HEK293 (cell line): ENCODE measurements around the gene ATP6V1F.
A peak's percentile ranks its signal among the peaks of the same experiment; 100 is the strongest.

Experiments
- CTCF ChIA-PET: fragments of 350-600 bp; formaldehyde crosslinking; extraction: SDS; loops from one replicate; lab custom pipeline; 2021; ENCODE audit warnings: antibody characterized with exemption; lab: Yijun Ruan, JAX
- POLR2A ChIA-PET: fragments of 300-600 bp; formaldehyde crosslinking; extraction: SDS; loops from one replicate; lab custom pipeline; 2020; ENCODE audit warnings: antibody characterized with exemption, inconsistent platforms; lab: Yijun Ruan, JAX
- H3K27ac ChIP-seq: fragments of 200-500 bp; sonication (Bioruptor generic); 2 replicates; pipeline ENCODE4 v1.5.1; 2014; ENCODE audit warnings: low read depth, low read length, control low read depth, inconsistent platforms; ENCODE audit errors: extremely low read depth
- H3K36me3 ChIP-seq, 2 experiments: fragments of 200-500 bp in 1 of 2; sonication (Bioruptor generic) in 1 of 2; 1 replicate in 1 of 2; 2 replicates in 1 of 2; pipeline ENCODE4 v1.5.1; 2014 to 2017; ENCODE audit warnings: inconsistent platforms in 2 of 2, low read length in 2 of 2; ENCODE audit not compliant: control insufficient read depth in 2 of 2, insufficient read depth in 1 of 2
- H3K4me1 ChIP-seq: fragments of 200-500 bp; sonication (Bioruptor generic); 2 replicates; pipeline ENCODE4 v1.5.1; 2014; ENCODE audit warnings: mild to moderate bottlenecking, low read length, inconsistent platforms; ENCODE audit not compliant: control insufficient read depth, insufficient read depth
- H3K4me3 ChIP-seq: 2 replicates; pipeline ENCODE4 v1.5.1; 2011; ENCODE audit warnings: low read depth, mild to moderate bottlenecking, control low read depth, low read length, moderate library complexity
- H3K9me3 ChIP-seq: fragments of 200-500 bp; sonication (Bioruptor generic); 2 replicates; pipeline ENCODE4 v1.5.1; 2014; ENCODE audit warnings: low read depth, low read length, inconsistent platforms; ENCODE audit not compliant: control insufficient read depth, insufficient read depth
- KLF10 ChIP-seq: fragments of 450-650 bp; IDR thresholded peaks from 2 replicates; pipeline ENCODE4 v1.5.1; 2018; ENCODE audit warnings: missing biosample characterization, mild to moderate bottlenecking, missing genetic modification characterization
- KLF16 ChIP-seq: fragments of 450-650 bp; formaldehyde crosslinking; IDR thresholded peaks from 2 replicates; pipeline ENCODE4 v1.5.1; 2017; ENCODE audit warnings: missing biosample characterization, missing genetic modification characterization
- KLF7 ChIP-seq: fragments of 450-650 bp; formaldehyde crosslinking; IDR thresholded peaks from 2 replicates; pipeline ENCODE4 v1.5.1; 2016; ENCODE audit warnings: missing biosample characterization, missing genetic modification characterization, borderline replicate concordance
- MZF1 ChIP-seq: fragments of 450-650 bp; formaldehyde crosslinking; IDR thresholded peaks from 2 replicates; pipeline ENCODE4 v1.5.1; 2017; ENCODE audit warnings: missing biosample characterization, missing genetic modification characterization, borderline replicate concordance
- SP2 ChIP-seq: fragments of 450-650 bp; formaldehyde crosslinking; IDR thresholded peaks from 2 replicates; pipeline ENCODE4 v1.5.1; 2016; ENCODE audit warnings: missing biosample characterization, missing genetic modification characterization
- ZBTB21 ChIP-seq: fragments of 450-650 bp; formaldehyde crosslinking; IDR thresholded peaks from 2 replicates; pipeline ENCODE4 v1.5.1; 2017; ENCODE audit warnings: missing biosample characterization, missing genetic modification characterization
- ZEB2 ChIP-seq: fragments of 450-650 bp; formaldehyde crosslinking; IDR thresholded peaks from 2 replicates; pipeline ENCODE4 v1.5.1; 2016; ENCODE audit warnings: missing biosample characterization, missing genetic modification characterization
- ZFP41 ChIP-seq: fragments of 450-650 bp; formaldehyde crosslinking; IDR thresholded peaks from 2 replicates; pipeline ENCODE4 v1.5.1; 2016; ENCODE audit warnings: missing biosample characterization, missing genetic modification characterization, borderline replicate concordance
- ZIC2 ChIP-seq: fragments of 450-650 bp; formaldehyde crosslinking; IDR thresholded peaks from 2 replicates; pipeline ENCODE4 v1.5.1; 2016; ENCODE audit warnings: missing biosample characterization, missing genetic modification characterization
- ZNF10 ChIP-seq: fragments of 450-650 bp; formaldehyde crosslinking; IDR thresholded peaks from 2 replicates; pipeline ENCODE4 v1.5.1; 2017; ENCODE audit warnings: missing biosample characterization, missing genetic modification characterization
- ZNF157 ChIP-seq: fragments of 450-650 bp; formaldehyde crosslinking; IDR thresholded peaks from 2 replicates; pipeline ENCODE4 v1.5.1; 2016; ENCODE audit warnings: missing biosample characterization, missing genetic modification characterization
- ZNF184 ChIP-seq: fragments of 450-650 bp; IDR thresholded peaks from 2 replicates; pipeline ENCODE4 v1.5.1; 2018; ENCODE audit warnings: missing biosample characterization, mild to moderate bottlenecking, missing genetic modification characterization
- ZNF2 ChIP-seq: fragments of 450-650 bp; formaldehyde crosslinking; IDR thresholded peaks from 2 replicates; pipeline ENCODE4 v1.5.1; 2016; ENCODE audit warnings: missing biosample characterization, missing genetic modification characterization
- ZNF341 ChIP-seq: fragments of 450-650 bp; formaldehyde crosslinking; IDR thresholded peaks from 2 replicates; pipeline ENCODE4; 2016; ENCODE audit warnings: low read depth, missing biosample characterization, missing genetic modification characterization
- ZNF473 ChIP-seq: fragments of 450-650 bp; formaldehyde crosslinking; IDR thresholded peaks from 2 replicates; pipeline ENCODE4 v1.5.1; 2017; ENCODE audit warnings: missing biosample characterization, missing genetic modification characterization
- ZNF501 ChIP-seq: fragments of 450-650 bp; formaldehyde crosslinking; IDR thresholded peaks from 2 replicates; pipeline ENCODE4 v1.5.1; 2016; ENCODE audit warnings: missing biosample characterization, missing genetic modification characterization
- ZNF510 ChIP-seq: fragments of 450-650 bp; formaldehyde crosslinking; IDR thresholded peaks from 2 replicates; pipeline ENCODE4 v1.5.1; 2018; ENCODE audit warnings: mild to moderate bottlenecking, missing genetic modification characterization, missing biosample characterization; ENCODE audit not compliant: insufficient replicate concordance
- ZNF560 ChIP-seq: fragments of 450-650 bp; formaldehyde crosslinking; IDR thresholded peaks from 2 replicates; pipeline ENCODE4 v1.5.1; 2017; ENCODE audit warnings: missing biosample characterization, missing genetic modification characterization, borderline replicate concordance
- ZNF600 ChIP-seq: fragments of 450-650 bp; formaldehyde crosslinking; IDR thresholded peaks from 2 replicates; pipeline ENCODE4 v1.5.1; 2016; ENCODE audit warnings: missing biosample characterization, missing genetic modification characterization
- ZNF777 ChIP-seq: fragments of 450-650 bp; formaldehyde crosslinking; IDR thresholded peaks from 2 replicates; pipeline ENCODE4 v1.5.1; 2017; ENCODE audit warnings: missing biosample characterization, missing genetic modification characterization, borderline replicate concordance
- TF ChIP-seq, protein P1 (sequence below): fragments of 450-650 bp; formaldehyde crosslinking; IDR thresholded peaks from 2 replicates; pipeline ENCODE4 v1.5.1; 2016; ENCODE audit warnings: missing biosample characterization, missing genetic modification characterization
- TF ChIP-seq, protein P2 (sequence below): fragments of 450-650 bp; formaldehyde crosslinking; IDR thresholded peaks from 2 replicates; pipeline ENCODE4; 2016; ENCODE audit warnings: missing biosample characterization, missing genetic modification characterization
- TF ChIP-seq, protein P3 (sequence below): fragments of 450-650 bp; formaldehyde crosslinking; IDR thresholded peaks from 2 replicates; pipeline ENCODE4 v1.5.1; 2016; ENCODE audit warnings: missing biosample characterization, missing genetic modification characterization
- TF ChIP-seq, protein P4 (sequence below): fragments of 450-650 bp; formaldehyde crosslinking; IDR thresholded peaks from 2 replicates; pipeline ENCODE4 v1.5.1; 2017; ENCODE audit warnings: missing biosample characterization, missing genetic modification characterization
- TF ChIP-seq, protein P5 (sequence below): fragments of 450-650 bp; formaldehyde crosslinking; IDR thresholded peaks from 2 replicates; pipeline ENCODE4 v1.5.1; 2016; ENCODE audit warnings: missing biosample characterization, missing genetic modification characterization

Gene ATP6V1F

DNA sequence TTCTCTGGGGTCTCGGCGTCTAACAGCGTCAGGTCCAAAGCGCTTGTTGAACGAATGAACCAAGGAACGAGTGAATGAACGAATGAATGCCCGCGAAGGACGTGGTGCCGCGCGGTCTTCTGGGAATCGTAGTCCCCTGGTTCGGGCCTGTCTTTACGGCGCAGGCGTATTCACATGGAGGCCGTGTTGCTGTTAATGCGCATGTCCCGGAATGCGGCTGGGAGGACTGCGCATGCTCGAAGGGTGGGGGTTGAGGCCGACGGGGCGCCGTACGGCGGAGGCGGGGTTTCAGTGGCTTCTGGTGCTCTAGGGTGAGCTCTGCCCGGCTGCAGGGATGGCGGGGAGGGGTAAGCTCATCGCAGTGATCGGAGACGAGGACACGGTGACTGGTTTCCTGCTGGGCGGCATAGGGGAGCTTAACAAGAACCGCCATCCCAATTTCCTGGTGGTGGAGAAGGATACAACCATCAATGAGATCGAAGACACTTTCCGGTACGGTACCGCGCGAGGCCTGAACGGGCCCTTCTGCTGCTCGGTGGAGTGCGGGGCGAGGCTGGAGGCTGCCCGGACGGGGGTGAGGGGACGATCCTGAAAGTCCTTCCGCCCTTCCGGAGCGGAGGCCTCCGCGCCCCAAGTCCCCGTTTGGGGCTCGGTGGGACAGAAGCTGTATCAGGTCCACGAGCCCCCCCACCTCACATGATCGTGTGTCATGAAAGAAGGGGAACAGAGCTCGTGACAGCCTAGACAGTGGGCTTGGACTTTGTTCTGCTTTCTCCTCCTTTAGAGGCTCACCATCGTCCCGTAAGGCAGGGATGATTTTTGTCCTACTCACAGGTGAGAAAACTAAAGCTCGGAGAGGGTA is at the start of gene ATP6V1F (continued):
- no peak for TF ChIP-seq ZNF510
- TF ChIP-seq ZNF10 (tag by site-specific recombination), result no peak; the same call in 1 of the 2 replicates
- no peak for TF ChIP-seq ZNF157 (tag by site-specific recombination)
- no peak; the same call in 1 of the 2 replicates for TF ChIP-seq ZNF777 (tag by site-specific recombination)
- no peak for TF ChIP-seq ZNF184 (tag by site-specific recombination)
- TF ChIP-seq ZNF341 (tag by site-specific recombination), result peak; percentile 87
- peak; percentile 74; the same call in 1 of the 2 replicates for TF ChIP-seq ZNF2 (tag by site-specific recombination)
- TF ChIP-seq ZFP41 (tag by site-specific recombination), result no peak
- TF ChIP-seq, protein P1, sequence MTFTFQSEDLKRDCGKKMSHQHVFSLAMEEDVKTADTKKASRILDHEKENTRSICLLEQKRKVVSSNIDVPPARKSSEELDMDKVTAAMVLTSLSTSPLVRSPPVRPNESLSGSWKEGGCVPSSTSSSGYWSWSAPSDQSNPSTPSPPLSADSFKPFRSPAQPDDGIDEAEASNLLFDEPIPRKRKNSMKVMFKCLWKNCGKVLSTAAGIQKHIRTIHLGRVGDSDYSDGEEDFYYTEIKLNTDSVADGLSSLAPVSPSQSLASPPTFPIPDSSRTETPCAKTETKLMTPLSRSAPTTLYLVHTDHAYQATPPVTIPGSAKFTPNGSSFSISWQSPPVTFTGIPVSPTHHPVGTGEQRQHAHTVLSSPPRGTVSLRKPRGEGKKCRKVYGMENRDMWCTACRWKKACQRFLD (tag by site-specific recombination), result no peak
- TF ChIP-seq, protein P2, sequence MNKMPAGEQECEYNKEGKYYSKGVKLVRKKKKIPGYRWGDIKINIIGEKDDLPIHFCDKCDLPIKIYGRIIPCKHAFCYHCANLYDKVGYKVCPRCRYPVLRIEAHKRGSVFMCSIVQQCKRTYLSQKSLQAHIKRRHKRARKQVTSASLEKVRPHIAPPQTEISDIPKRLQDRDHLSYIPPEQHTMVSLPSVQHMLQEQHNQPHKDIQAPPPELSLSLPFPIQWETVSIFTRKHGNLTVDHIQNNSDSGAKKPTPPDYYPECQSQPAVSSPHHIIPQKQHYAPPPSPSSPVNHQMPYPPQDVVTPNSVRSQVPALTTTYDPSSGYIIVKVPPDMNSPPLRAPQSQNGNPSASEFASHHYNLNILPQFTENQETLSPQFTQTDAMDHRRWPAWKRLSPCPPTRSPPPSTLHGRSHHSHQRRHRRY (tag by site-specific recombination), result no peak
- TF ChIP-seq, protein P3, sequence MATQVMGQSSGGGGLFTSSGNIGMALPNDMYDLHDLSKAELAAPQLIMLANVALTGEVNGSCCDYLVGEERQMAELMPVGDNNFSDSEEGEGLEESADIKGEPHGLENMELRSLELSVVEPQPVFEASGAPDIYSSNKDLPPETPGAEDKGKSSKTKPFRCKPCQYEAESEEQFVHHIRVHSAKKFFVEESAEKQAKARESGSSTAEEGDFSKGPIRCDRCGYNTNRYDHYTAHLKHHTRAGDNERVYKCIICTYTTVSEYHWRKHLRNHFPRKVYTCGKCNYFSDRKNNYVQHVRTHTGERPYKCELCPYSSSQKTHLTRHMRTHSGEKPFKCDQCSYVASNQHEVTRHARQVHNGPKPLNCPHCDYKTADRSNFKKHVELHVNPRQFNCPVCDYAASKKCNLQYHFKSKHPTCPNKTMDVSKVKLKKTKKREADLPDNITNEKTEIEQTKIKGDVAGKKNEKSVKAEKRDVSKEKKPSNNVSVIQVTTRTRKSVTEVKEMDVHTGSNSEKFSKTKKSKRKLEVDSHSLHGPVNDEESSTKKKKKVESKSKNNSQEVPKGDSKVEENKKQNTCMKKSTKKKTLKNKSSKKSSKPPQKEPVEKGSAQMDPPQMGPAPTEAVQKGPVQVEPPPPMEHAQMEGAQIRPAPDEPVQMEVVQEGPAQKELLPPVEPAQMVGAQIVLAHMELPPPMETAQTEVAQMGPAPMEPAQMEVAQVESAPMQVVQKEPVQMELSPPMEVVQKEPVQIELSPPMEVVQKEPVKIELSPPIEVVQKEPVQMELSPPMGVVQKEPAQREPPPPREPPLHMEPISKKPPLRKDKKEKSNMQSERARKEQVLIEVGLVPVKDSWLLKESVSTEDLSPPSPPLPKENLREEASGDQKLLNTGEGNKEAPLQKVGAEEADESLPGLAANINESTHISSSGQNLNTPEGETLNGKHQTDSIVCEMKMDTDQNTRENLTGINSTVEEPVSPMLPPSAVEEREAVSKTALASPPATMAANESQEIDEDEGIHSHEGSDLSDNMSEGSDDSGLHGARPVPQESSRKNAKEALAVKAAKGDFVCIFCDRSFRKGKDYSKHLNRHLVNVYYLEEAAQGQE (tag by site-specific recombination), result 0 out of 2 replicates have a peak, but pooled peaks have one; percentile 24
- peak; percentile 73 for TF ChIP-seq ZEB2
- TF ChIP-seq, protein P4, sequence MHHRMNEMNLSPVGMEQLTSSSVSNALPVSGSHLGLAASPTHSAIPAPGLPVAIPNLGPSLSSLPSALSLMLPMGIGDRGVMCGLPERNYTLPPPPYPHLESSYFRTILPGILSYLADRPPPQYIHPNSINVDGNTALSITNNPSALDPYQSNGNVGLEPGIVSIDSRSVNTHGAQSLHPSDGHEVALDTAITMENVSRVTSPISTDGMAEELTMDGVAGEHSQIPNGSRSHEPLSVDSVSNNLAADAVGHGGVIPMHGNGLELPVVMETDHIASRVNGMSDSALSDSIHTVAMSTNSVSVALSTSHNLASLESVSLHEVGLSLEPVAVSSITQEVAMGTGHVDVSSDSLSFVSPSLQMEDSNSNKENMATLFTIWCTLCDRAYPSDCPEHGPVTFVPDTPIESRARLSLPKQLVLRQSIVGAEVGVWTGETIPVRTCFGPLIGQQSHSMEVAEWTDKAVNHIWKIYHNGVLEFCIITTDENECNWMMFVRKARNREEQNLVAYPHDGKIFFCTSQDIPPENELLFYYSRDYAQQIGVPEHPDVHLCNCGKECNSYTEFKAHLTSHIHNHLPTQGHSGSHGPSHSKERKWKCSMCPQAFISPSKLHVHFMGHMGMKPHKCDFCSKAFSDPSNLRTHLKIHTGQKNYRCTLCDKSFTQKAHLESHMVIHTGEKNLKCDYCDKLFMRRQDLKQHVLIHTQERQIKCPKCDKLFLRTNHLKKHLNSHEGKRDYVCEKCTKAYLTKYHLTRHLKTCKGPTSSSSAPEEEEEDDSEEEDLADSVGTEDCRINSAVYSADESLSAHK, result peak; percentile 10; the same call in 1 of the 2 replicates

DNA sequence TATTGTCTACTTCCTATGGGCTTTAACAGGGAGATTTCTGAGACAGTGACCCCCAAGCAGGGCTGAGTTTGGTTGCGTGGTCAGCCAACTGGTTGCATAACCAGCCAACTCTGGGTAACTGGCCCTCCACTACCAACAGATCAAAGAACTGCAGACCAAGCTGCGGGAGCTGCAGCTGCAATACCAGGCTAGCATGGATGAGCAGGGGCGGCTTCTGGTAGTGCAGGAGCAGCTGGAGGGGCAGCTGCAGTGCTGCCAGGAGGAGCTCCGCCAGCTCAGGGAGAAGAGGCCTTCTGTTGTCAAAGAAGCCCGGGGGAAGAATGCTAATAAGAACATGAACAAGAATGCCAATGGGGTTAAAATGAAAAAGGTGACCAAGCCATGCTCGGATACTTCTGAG is 48.2 kb upstream of the ATP6V1F start:
- CTCF ChIA-PET, result no interaction called here
- TF ChIP-seq ZNF473 (tag by site-specific recombination) (no peak), KLF16 (no peak), ZIC2 (tag by site-specific recombination) (no peak), KLF10 (no peak), ZBTB21 (tag by site-specific recombination) (no peak), ZNF777 (tag by site-specific recombination) (no peak), ZNF600 (tag by site-specific recombination) (no peak), SP2 (tag by site-specific recombination) (no peak), ZNF501 (tag by site-specific recombination) (no peak), MZF1 (tag by site-specific recombination) (no peak), ZNF560 (no peak), KLF7 (tag by site-specific recombination) (no peak)
- TF ChIP-seq, protein P5, sequence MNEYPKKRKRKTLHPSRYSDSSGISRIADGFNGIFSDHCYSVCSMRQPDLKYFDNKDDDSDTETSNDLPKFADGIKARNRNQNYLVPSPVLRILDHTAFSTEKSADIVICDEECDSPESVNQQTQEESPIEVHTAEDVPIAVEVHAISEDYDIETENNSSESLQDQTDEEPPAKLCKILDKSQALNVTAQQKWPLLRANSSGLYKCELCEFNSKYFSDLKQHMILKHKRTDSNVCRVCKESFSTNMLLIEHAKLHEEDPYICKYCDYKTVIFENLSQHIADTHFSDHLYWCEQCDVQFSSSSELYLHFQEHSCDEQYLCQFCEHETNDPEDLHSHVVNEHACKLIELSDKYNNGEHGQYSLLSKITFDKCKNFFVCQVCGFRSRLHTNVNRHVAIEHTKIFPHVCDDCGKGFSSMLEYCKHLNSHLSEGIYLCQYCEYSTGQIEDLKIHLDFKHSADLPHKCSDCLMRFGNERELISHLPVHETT (tag by site-specific recombination), result no peak
- TF ChIP-seq, protein P2 (tag by site-specific recombination), result no peak

More for the DNA sequence above, 48.2 kb upstream of the ATP6V1F start:
- Histone ChIP-seq H3K27ac (no peak overlapping the region), H3K9me3 (no peaks in the 10 kb centered on the region), H3K36me3 (peaks cover 0 to 15% of the 10 kb centered on the region in 2 experiments; a peak in 1 of 3 replicates), H3K4me1 (no peaks in the 10 kb centered on the region), H3K4me3 (no peak overlapping the region)
- POLR2A ChIA-PET, result no interaction called here
